GM18505 (cell line): ENCODE data around the gene NOTCH4.
"Not testable (repeated sequence)": the region's sequence is repeated elsewhere in the genome, so short reads cannot be mapped to it uniquely, and the experiment has no call there.

Source experiments
- ATAC-seq: cut with Tn5 transposase; IDR thresholded peaks from one replicate; pipeline ENCODE4 v1.9.1; 2021; ENCODE audit not compliant: unreplicated experiment
- POLR2A ChIP-seq: IDR thresholded peaks from 4 replicates; pipeline ENCODE4 v1.6.1; 2011; ENCODE audit warnings: borderline replicate concordance; ENCODE audit not compliant: insufficient read depth, insufficient read length; ENCODE audit errors: extremely low read depth

NOTCH4 gene

GRCh38 chr6:32223258-32224235 lies at the start of gene NOTCH4:
NOTCH4 (minus strand) TSS chr6:32224067; CDS start chr6:32223928, 139 bp downstream.
- TF ChIP-seq POLR2A: no peak
- no peak for ATAC-seq

DNA sequence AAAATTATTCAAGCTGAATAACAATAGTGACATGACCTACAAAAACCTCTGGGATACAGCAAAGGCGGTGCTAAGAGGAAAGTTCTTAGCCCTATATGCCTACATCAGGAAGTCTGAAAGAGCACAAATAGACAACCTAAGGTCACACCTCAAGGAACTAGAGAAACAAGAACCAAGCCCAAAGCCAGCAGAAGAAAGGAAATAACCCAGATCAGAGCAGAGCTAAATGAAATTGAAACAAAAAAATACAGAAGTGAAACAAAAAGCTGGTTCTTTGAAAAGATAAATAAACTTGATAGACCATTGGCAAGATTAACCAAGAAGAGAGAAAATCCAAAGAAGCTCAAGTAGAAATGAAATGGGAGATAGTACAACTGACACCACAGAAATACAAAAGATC lies 47.6 kb upstream of the NOTCH4 start:
- ATAC-seq: no peak
- no peak for TF ChIP-seq POLR2A

DNA sequence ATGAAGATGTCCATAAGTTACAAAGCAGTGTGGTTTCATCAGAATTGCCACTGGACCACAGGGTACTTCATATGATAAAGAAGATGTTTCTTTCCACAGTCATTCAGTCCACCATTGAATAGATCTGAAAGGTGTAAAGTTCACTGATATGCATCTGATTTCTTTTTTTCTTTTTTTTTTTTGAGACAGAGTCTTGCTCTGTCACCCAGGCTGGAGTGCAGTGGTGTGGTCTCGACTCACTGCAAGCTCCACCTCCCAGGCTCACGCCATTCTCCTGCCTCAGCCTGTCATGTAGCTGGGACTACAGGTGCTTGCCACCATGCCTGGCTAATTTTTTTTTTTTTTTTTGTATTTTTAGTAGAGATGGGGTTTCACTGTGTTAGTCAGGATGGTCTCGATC lies 44.6 kb upstream of the NOTCH4 start:
- not testable (repeated sequence) for ATAC-seq

GRCh38 chr6:32267035-32267434 lies 43.2 kb upstream of the NOTCH4 start:
- no peak for ATAC-seq
- TF ChIP-seq POLR2A: no peak

GRCh38 chr6:32257262-32257661 lies 33.4 kb upstream of the NOTCH4 start:
- ATAC-seq: not testable (repeated sequence)

DNA sequence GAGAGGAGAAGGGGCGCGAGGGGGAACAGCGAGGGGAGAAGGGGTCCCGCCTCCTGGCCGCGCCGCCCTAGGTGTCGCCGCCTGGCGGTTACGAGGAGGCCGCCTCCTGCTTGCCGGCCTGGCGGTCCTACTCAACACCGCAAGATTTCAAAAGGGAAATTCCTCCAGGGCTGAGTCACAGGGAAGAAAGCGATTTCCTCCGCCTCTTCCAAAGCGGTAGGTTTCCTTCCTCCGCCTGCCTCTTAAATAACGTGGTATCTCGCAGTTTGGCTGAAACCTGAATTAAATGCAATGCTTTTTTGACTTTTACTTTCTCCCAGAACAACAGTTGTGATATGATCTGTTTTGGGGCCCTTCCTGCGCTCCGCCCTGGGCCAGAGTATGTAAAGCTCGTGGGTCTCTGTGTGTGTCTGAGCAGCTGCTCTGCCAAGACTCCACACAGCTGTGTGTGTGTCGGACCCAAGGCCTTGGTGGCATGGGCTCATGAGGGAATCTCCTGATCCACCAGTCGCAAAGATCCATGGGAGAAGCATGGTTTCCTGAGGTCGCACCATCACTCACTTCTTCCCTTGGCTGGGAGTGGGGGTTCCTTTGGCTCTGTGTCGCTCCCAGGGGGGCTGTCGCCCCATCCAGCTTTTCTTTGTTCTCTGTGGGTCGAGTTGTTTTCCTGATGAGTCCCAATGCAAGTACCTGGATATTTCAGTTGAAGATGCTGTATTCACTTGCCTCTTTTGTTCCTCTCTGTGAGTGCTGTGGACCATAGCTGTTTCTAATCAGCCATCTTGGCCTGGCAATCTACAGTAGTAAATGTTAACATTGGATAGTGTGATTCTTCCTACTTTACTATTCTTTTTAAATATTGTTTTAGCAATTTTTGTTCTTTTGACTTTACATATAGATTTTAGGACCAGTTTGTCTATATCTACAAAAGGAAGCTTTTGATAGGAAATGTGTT lies 31.6 kb upstream of the NOTCH4 start:
- TF ChIP-seq POLR2A: peak; percentile 35
- ATAC-seq: no peak

- ATAC-seq: no peak
- TF ChIP-seq POLR2A: no peak
These were observed 30.9 kb upstream of the NOTCH4 start for GRCh38 chr6:32254761-32255198.

DNA sequence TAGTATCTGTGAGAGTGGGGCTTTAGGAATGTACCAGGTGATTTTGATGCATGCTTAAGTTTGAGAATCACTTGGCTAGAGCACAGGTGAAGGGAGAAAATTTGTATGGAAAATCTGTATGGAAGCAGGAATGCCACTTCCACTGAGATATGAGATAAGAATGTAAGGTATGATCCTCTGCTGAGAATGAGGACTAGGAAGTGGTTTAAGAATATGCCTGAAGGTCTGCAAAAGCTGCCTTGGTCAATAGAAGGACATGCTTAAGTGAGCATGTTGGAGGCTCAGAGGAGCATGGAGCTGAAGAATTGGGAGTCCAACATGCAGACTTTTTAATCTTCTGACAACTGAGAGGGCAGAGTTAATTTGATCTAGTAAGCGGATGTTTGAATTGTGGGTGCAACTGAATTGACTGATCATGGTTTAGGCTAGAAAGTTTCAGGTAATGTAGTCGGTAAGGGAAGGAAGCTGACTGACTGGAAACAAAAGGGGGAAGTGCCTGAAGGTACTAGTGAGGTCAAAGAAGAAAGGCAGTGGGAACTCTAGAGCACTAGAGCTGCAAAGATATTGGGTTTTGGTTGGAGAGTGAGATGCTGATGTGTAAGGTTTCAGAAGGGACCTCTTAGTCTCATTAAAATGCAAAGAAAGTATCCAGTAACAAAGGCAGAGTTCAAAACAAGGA lies 28.6 kb upstream of the NOTCH4 start:
- ATAC-seq: no peak
- no peak for TF ChIP-seq POLR2A

DNA sequence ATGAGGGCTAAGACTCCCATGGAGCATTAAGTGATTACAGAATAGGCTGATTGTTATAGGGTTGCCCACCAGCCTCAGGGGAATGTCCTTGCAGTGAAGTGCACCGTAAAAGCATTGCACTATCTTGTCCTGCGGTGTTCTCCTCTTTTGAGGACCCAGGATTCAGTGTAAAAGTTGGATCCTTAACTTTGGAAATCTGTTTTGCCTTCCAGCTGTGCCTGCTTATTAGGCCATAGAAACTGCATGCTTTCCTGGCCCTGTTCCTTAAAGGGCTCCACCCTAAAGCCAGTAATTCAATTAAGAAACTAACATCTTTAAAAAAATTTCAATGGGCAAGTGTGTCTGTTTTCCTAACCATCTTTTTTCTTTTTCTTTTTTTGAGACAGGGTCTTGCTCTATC lies 25.4 kb upstream of the NOTCH4 start:
- no peak for TF ChIP-seq POLR2A
- no peak for ATAC-seq

DNA sequence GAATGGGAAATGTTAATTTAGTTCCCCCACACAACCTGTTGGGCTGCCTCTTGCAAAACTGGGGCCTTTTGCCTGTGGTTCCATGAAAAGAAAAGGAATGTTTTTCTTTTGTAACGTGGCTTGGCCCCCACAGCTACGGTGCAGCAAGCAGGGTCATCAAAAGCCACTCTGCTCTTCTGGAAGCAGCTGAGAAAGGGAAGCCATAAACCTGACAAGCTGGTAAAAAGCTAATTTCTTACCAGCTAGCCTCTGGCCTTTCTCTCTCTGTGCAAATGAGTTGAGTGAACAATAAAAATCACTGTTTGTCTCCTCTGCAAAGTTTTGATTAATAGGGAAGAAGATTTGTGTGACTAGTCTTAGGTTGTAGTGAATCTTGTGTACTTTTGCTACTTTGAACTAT lies 23.5 kb upstream of the NOTCH4 start:
- no peak for TF ChIP-seq POLR2A
- ATAC-seq: no peak

- no peak for ATAC-seq
- TF ChIP-seq POLR2A: no peak
These were observed 21.1 kb upstream of the NOTCH4 start for GRCh38 chr6:32244946-32245398.

DNA sequence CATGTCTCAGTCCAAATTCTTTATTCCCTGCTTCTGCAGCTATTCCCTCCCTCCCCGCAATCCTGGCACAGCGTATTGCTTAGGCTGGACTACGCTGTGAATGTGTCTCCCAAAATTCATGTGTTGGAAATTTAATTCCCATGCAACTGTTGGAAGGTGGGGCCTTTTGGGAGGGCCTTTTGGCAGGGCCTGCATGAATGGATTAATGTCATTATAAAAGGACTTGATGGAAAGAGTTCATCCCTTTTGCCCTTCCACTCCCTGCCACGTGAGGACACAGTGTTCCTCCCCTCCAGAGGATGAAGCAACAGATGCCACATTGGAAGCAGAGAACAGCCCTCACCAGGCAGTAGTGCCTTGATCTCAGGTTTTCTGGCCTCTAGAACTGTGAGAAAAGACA lies 20.4 kb upstream of the NOTCH4 start:
- no peak for TF ChIP-seq POLR2A
- ATAC-seq: no peak

DNA sequence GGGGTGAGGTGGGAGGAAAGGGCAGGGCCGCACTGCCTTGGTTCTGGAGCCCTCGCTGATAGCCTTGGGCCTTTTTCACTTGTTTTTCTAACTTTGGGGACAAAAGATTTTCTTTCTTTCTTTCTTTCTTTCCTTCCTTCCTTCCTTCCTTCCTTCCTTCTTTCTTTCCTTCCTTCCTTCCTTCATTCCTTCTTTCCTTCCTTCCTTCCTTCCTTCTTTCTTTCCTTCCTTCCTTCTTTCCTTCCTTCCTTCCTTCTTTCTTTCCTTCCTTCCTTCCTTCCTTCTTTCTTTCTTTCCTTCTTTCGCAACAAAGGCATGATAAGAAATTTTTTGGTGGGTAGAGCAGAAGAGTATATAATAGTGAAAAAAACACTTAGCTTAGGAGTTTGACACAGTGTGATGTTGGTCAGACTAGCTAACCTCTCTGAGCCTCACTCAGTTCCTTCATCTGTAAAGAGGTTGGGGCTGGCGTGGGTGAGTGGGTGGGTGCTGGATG lies 18.5 kb upstream of the NOTCH4 start:
- not testable (repeated sequence) for ATAC-seq

GRCh38 chr6:32240686-32241085 lies 16.8 kb upstream of the NOTCH4 start:
- no peak for TF ChIP-seq POLR2A
- ATAC-seq: no peak
